ENCODE results near the gene IFT172.

GRCh38 chr2:27497288-27497627 lies 7.7 kb upstream of the IFT172 start:
- TF ChIP-seq, protein P1, sequence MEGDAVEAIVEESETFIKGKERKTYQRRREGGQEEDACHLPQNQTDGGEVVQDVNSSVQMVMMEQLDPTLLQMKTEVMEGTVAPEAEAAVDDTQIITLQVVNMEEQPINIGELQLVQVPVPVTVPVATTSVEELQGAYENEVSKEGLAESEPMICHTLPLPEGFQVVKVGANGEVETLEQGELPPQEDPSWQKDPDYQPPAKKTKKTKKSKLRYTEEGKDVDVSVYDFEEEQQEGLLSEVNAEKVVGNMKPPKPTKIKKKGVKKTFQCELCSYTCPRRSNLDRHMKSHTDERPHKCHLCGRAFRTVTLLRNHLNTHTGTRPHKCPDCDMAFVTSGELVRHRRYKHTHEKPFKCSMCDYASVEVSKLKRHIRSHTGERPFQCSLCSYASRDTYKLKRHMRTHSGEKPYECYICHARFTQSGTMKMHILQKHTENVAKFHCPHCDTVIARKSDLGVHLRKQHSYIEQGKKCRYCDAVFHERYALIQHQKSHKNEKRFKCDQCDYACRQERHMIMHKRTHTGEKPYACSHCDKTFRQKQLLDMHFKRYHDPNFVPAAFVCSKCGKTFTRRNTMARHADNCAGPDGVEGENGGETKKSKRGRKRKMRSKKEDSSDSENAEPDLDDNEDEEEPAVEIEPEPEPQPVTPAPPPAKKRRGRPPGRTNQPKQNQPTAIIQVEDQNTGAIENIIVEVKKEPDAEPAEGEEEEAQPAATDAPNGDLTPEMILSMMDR (IDR thresholded peaks at IDR 0.05), result no peak
- no peak for TF ChIP-seq POLR2A (IDR thresholded peaks at IDR 0.05)
